A673 (cell line): ENCODE results near the gene RANBP10. TPM values are rescaled to one million over a fixed set of nuclear protein-coding genes. Genes with fewer than 3 reads are reported as not detected.

ENCODE experiments used
- BruUV-seq: library from RNA; stranded (reverse); fragments of 400-500 nt; replicated peaks from 2 replicates; lab custom pipeline; 2021; lab: Mats Ljungman, UMichigan
- CTCF ChIA-PET: fragments of 300-600 bp; sonication (Branson Sonifier 250); formaldehyde crosslinking; loops from one replicate; lab custom pipeline; 2022; ENCODE audit warnings: antibody characterized with exemption; lab: Charles Lee
- POLR2A ChIA-PET: fragments of 300-600 bp; sonication (Branson Sonifier 250); formaldehyde crosslinking; loops from one replicate; lab custom pipeline; 2022; ENCODE audit warnings: antibody characterized with exemption; ENCODE audit not compliant: low non-redundant PET; lab: Charles Lee
- DNase-seq: peaks from one replicate; pipeline ENCODE4 v3.0.0-alpha.2; 2015; ENCODE audit warnings: low spot score
- H3K27ac ChIP-seq: fragments of 200-600 bp; sonication (generic); 2 replicates; pipeline ENCODE4 v1.5.1; 2016; ENCODE audit warnings: mixed run types, low read depth, mild to moderate bottlenecking, mixed read lengths, antibody characterized with exemption, low read length; ENCODE audit not compliant: poor library complexity, severe bottlenecking
- H3K27me3 ChIP-seq: fragments of 200-600 bp; sonication (generic); replicated peaks from 2 replicates; pipeline ENCODE4 v1.6.1; 2017; ENCODE audit warnings: mixed run types, low read depth, mild to moderate bottlenecking, mixed read lengths, antibody characterized with exemption, low read length; ENCODE audit not compliant: insufficient read depth, poor library complexity
- H3K36me3 ChIP-seq: fragments of 200-600 bp; sonication (generic); 2 replicates; pipeline ENCODE4 v1.6.1; 2016; ENCODE audit warnings: mixed run types, mild to moderate bottlenecking, mixed read lengths, antibody characterized with exemption, low read length; ENCODE audit not compliant: insufficient read depth, poor library complexity, severe bottlenecking
- H3K4me1 ChIP-seq: fragments of 200-600 bp; sonication (generic); 2 replicates; pipeline ENCODE4 v1.6.1; 2017; ENCODE audit warnings: mixed run types, mild to moderate bottlenecking, mixed read lengths, antibody characterized with exemption, low read length; ENCODE audit not compliant: insufficient read depth, poor library complexity, severe bottlenecking
- H3K4me3 ChIP-seq: fragments of 200-600 bp; sonication (generic); 2 replicates; pipeline ENCODE4 v1.5.1; 2016; ENCODE audit warnings: low read depth, mixed run types, mild to moderate bottlenecking, mixed read lengths, low read length; ENCODE audit not compliant: poor library complexity, severe bottlenecking
- H3K9me3 ChIP-seq: fragments of 200-600 bp; sonication (generic); 2 replicates; pipeline ENCODE4 v1.6.1; 2016; ENCODE audit warnings: mixed run types, low read depth, mild to moderate bottlenecking, mixed read lengths, antibody characterized with exemption, low read length; ENCODE audit not compliant: poor library complexity, severe bottlenecking
- EZH2 ChIP-seq: fragments of 200-600 bp; sonication (generic); IDR thresholded peaks from 2 replicates; pipeline ENCODE4 v1.6.1; 2017; ENCODE audit warnings: borderline replicate concordance, low read depth, mild to moderate bottlenecking, mixed read lengths, antibody characterized with exemption, low read length; ENCODE audit not compliant: poor library complexity, severe bottlenecking
- intact Hi-C: fragments of 100-400 bp; cut with micrococcal nuclease; formaldehyde crosslinking; loops from one replicate; pipeline ENCODE4 v1.10.0; 2022; ENCODE audit not compliant: unreplicated experiment
- total RNA-seq: library from RNA; stranded (reverse); gene quantifications from 2 replicates; pipeline ENCODE4 v1.2.3, GENCODE V29; 2021
- TF ChIP-seq, protein P1 (sequence below): fragments of 300-800, 200-600 bp; sonication (generic); conservative IDR thresholded peaks from 2 replicates; pipeline ENCODE4 v1.5.1; 2017; ENCODE audit warnings: low read depth, mild to moderate bottlenecking, antibody characterized with exemption, low read length, moderate library complexity, mixed read lengths

The RANBP10 gene
- total RNA-seq, 1 experiment from 2014 or later: 28.0 TPM

DNA sequence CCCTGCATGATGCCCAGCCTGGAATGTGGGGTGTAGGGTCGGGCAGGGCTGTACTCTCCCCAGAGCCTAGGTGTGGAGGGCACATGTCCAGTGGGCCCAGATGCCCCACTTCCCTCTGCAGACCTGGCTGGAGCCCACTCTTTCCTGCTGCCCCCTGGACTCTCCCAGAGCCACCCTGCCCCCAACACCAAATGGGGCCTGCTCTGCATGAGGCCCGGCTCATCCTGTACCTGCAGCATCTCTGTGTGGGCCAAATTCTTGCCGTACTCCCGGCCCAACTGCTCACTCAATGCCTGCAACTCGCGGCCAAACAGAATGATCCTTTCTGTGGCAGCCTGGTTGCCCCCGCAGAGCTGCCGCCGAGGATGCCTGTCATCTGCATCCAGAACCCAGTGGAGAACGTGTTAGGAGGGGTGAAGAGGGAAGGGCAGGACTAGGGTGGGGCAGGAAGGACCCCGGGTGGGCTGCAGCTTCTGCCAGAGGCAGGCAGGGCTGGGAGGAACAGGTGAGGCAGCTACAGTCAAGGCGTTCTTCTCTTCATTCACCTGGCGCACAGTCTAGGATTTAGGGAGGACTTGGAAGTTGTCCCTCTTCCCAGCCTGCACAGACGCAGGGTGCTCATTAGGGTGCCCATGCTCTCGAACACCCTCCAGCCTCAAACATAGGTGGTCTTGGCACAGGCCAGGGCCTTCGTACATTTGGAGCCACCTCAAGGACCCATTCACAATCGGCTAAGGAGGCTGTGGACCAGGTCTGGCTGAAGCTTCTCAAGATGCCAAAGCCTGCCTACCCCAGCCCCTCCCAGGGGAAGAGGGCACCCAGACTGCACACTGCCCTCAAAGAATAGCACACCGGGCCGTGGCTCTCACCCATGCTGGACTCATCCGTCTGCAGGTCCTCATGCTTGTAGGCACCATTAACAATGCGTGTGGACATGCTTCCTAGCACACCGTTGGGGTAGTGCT lies 78.6 kb downstream of the RANBP10 start:
- H3K9me3 ChIP-seq: no peaks in the 10 kb centered on the region
- CTCF ChIA-PET: no interaction called here
- no peaks in the 10 kb centered on the region for H3K27me3 ChIP-seq
- DNase-seq: no peak
- intact Hi-C loops: no loop called here
- H3K4me1 ChIP-seq: no peaks in the 10 kb centered on the region
- H3K27ac ChIP-seq: no peak overlapping the region
- TF ChIP-seq, protein P1, sequence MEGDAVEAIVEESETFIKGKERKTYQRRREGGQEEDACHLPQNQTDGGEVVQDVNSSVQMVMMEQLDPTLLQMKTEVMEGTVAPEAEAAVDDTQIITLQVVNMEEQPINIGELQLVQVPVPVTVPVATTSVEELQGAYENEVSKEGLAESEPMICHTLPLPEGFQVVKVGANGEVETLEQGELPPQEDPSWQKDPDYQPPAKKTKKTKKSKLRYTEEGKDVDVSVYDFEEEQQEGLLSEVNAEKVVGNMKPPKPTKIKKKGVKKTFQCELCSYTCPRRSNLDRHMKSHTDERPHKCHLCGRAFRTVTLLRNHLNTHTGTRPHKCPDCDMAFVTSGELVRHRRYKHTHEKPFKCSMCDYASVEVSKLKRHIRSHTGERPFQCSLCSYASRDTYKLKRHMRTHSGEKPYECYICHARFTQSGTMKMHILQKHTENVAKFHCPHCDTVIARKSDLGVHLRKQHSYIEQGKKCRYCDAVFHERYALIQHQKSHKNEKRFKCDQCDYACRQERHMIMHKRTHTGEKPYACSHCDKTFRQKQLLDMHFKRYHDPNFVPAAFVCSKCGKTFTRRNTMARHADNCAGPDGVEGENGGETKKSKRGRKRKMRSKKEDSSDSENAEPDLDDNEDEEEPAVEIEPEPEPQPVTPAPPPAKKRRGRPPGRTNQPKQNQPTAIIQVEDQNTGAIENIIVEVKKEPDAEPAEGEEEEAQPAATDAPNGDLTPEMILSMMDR: no peak
- no peak for TF ChIP-seq EZH2
- POLR2A ChIA-PET: no interaction called here
- H3K36me3 ChIP-seq: peaks cover 32% of the 10 kb centered on the region
- no peak overlapping the region for H3K4me3 ChIP-seq
- no TSS peak for BruUV-seq

- H3K4me1 ChIP-seq: no peaks in the 10 kb centered on the region
- BruUV-seq: no TSS peak
These were observed 80.0 kb downstream of the RANBP10 start for GRCh38 chr16:67726106-67727034.

DNA sequence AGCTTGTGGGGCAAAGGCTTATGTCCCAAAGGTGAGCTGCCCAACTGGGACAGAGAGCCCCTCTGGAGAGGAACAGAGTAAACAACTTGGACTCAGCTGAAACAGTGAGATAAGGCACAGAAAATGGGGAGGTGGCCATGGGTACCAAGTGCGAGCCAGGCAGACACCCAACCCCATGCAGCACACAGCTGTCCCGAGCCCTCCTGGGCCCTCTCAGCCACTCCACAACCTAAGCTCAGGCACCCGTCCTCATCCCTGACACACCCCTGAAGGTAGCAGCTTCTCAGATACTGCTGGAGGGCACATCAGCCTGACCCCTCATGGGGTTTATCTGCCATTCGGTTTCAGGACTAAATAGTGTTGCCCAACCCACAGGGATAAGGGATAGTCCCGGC lies 82.5 kb downstream of the RANBP10 start:
- H3K4me3 ChIP-seq: no peak overlapping the region
- H3K4me1 ChIP-seq: peaks cover 7% of the 10 kb centered on the region
- TF ChIP-seq, protein P1: no peak
- TF ChIP-seq EZH2: no peak
- no peaks in the 10 kb centered on the region for H3K27me3 ChIP-seq
- intact Hi-C loops: no loop called here
- CTCF ChIA-PET: no interaction called here
- BruUV-seq: no TSS peak
- POLR2A ChIA-PET: no interaction called here
- H3K27ac ChIP-seq: no peak overlapping the region
- no peak for DNase-seq
- peaks cover 10% of the 10 kb centered on the region for H3K36me3 ChIP-seq
- H3K9me3 ChIP-seq: no peaks in the 10 kb centered on the region

More at GRCh38 chr16:67726106-67727034, 80.0 kb downstream of the RANBP10 start:
- intact Hi-C loops: no loop called here
- H3K9me3 ChIP-seq: no peaks in the 10 kb centered on the region
- CTCF ChIA-PET: no interaction called here
- no peak for TF ChIP-seq EZH2
- TF ChIP-seq, protein P1: no peak
- POLR2A ChIA-PET: interaction anchor here (0.6 kb wide), 1 partner anchor 298 kb away, joined by 3 read pairs; no protein-coding TSS in a partner anchor
- H3K27me3 ChIP-seq: no peaks in the 10 kb centered on the region
- no peak for DNase-seq
- H3K4me3 ChIP-seq: no peak overlapping the region
- H3K27ac ChIP-seq: no peak overlapping the region
- H3K36me3 ChIP-seq: peaks cover 27% of the 10 kb centered on the region
